GM21515 (cell line): ENCODE results near the gene MRPS30.
"Not testable (repeated sequence)": the region's sequence is repeated elsewhere in the genome, so short reads cannot be mapped to it uniquely, and the experiment has no call there.

Experiments
- ATAC-seq: cut with Tn5 transposase; IDR thresholded peaks from one replicate; pipeline ENCODE4 v1.9.1; 2021; ENCODE audit not compliant: unreplicated experiment

The MRPS30 gene

GRCh38 chr5:44814761-44815160 is 6.0 kb downstream of the MRPS30 start:
- no peak for ATAC-seq

- no peak for ATAC-seq
Measured at GRCh38 chr5:44821164-44821563, 12.4 kb downstream of the MRPS30 start.

GRCh38 chr5:44824662-44825061 is 15.9 kb downstream of the MRPS30 start:
- not testable (repeated sequence) for ATAC-seq

- no peak for ATAC-seq
Measured at GRCh38 chr5:44827681-44828080, 18.9 kb downstream of the MRPS30 start.

- no peak for ATAC-seq
Measured at GRCh38 chr5:44828719-44829118, 20.0 kb downstream of the MRPS30 start.

- ATAC-seq = no peak
Measured at GRCh38 chr5:44830951-44831350, 22.2 kb downstream of the MRPS30 start.

GRCh38 chr5:44833249-44833648 is 24.5 kb downstream of the MRPS30 start:
- no peak for ATAC-seq

GRCh38 chr5:44835693-44836092 is 26.9 kb downstream of the MRPS30 start:
- no peak for ATAC-seq

- no peak for ATAC-seq
Measured at GRCh38 chr5:44839018-44839681, 30.4 kb downstream of the MRPS30 start.

- no peak for ATAC-seq
Measured at GRCh38 chr5:44842496-44843282, 33.9 kb downstream of the MRPS30 start.

- ATAC-seq = no peak
Measured at GRCh38 chr5:44844744-44845143, 36.0 kb downstream of the MRPS30 start.

GRCh38 chr5:44845777-44846176 is 37.0 kb downstream of the MRPS30 start:
- no peak for ATAC-seq

GRCh38 chr5:44847206-44847852 is 38.6 kb downstream of the MRPS30 start:
- no peak for ATAC-seq

- ATAC-seq = no peak
Measured at GRCh38 chr5:44860267-44860666, 51.5 kb downstream of the MRPS30 start.

- ATAC-seq = peak; percentile 77
Measured at GRCh38 chr5:44862808-44863207, 54.1 kb downstream of the MRPS30 start.
